GM12872 (cell line): Measurements from ENCODE around the gene PGM1.

Experiments
- TF ChIP-seq, protein P1 (sequence below): IDR thresholded peaks from 3 replicates; pipeline ENCODE4 v1.5.1; 2011; ENCODE audit warnings: low read depth, mild to moderate bottlenecking, low read length, moderate library complexity; ENCODE audit not compliant: insufficient read depth

Gene PGM1

DNA sequence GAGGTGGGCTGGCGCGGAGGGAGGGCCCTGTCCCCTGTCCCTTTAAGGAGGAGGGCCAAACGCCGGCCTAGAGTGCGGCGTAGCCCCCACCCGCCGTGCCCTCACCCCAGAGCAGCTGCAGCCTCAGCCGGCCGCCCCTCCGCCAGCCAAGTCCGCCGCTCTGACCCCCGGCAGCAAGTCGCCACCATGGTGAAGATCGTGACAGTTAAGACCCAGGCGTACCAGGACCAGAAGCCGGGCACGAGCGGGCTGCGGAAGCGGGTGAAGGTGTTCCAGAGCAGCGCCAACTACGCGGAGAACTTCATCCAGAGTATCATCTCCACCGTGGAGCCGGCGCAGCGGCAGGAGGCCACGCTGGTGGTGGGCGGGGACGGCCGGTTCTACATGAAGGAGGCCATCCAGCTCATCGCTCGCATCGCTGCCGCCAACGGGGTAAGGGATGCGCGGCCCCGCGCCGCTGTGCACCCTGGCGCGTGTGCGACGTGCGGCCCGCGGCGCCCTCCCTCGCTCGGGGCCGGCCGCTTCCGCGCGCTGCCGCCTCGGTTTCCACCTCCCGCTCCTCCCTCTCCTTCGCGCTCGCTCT lies at the start of gene PGM1:
TSS of gene PGM1 (plus strand) at position 109 of the 583 bp plus-strand sequence. CDS start at position 187, 78 bp downstream.
- TF ChIP-seq, protein P1, sequence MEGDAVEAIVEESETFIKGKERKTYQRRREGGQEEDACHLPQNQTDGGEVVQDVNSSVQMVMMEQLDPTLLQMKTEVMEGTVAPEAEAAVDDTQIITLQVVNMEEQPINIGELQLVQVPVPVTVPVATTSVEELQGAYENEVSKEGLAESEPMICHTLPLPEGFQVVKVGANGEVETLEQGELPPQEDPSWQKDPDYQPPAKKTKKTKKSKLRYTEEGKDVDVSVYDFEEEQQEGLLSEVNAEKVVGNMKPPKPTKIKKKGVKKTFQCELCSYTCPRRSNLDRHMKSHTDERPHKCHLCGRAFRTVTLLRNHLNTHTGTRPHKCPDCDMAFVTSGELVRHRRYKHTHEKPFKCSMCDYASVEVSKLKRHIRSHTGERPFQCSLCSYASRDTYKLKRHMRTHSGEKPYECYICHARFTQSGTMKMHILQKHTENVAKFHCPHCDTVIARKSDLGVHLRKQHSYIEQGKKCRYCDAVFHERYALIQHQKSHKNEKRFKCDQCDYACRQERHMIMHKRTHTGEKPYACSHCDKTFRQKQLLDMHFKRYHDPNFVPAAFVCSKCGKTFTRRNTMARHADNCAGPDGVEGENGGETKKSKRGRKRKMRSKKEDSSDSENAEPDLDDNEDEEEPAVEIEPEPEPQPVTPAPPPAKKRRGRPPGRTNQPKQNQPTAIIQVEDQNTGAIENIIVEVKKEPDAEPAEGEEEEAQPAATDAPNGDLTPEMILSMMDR = no peak

DNA sequence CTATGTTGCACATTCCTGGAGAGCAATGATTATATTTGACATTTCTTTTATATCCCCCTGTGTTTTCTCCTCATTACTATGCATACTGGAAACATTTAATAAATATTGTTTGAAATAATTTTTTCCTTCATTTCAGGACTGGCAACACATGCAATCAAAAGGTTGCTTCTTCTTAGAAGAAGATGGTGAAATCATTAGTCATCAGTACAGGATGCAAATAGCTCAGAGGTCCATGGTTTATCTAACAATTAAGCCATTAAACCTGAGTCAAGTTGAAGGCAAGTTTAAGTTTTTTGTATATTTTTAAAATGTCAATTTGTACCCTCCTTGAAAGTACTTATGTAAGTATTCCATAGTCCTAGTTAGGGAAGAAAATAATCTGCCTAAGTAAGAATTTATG lies 47.4 kb upstream of the PGM1 start:
- TF ChIP-seq, protein P1 = no peak

DNA sequence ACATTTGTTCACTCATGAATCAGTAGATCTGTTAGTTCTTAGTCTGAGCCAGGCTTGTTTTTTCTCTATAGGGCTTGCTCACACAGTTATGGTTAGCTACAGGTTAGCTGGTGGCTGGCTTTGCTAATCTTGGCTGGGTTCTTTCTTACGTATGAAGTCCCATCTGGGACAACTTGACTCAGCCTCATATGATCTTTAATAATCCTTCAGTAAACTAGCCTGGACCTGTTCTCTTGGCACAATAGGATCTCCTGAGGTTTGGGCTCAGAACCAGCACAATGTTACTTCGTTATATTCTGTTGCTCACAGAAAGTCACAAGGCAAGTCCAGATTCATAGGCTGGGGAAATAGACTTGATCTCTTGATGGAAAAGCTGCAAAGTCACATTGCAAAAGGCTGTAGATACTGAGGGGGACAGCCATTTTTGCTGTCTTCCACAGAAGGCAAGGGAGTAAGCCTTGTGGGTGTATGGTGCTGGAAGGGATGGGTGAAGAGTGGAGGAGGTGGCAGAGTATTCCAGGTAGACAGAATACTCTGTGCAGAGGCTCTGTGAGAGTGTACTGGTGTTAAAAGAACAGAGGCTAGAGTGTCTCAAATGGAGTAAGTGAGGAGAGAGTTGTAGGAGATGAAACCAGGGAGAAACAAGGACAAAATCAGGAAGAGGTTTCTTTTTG lies 45.5 kb upstream of the PGM1 start:
- TF ChIP-seq, protein P1 = no peak

DNA sequence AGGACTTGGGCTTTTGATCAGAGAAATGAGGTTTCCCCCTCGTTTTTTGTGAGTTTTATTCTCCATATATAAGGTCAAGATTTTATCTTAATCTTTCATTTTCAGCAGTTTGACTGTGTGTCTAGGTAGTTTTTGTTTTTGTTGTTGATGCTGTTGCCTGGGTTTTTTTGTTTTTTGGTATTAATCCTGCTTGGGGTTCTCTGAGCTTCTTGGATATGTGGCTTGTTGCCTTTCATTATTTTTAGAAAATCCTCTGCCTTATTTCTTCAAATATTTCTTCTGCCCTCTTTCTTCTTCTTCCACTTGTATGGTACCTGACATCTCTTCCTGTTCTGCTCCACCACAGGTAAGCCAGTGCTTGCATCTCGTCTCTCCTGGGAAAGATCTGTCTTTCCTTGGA lies 44.9 kb upstream of the PGM1 start:
- TF ChIP-seq, protein P1 = no peak

DNA sequence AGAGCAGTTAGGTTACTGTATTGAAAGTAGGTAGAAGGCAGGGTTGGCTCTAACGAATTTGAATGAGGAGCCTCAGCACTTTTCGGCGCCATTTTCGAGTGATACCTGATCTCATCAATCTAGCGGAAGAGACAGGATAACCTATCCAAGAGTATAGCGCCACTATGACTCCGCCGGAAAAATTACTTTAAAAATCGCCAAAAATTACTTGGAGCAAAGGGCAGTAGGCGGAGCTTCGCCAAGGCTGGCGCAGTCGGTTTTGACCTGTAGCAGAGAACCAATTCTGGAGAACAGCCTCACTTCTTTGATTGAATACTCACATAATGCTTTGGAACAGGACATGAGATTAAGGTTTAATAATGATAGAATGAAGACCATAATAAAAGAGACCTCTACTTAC lies 44.3 kb upstream of the PGM1 start:
- TF ChIP-seq, protein P1 = no peak

DNA sequence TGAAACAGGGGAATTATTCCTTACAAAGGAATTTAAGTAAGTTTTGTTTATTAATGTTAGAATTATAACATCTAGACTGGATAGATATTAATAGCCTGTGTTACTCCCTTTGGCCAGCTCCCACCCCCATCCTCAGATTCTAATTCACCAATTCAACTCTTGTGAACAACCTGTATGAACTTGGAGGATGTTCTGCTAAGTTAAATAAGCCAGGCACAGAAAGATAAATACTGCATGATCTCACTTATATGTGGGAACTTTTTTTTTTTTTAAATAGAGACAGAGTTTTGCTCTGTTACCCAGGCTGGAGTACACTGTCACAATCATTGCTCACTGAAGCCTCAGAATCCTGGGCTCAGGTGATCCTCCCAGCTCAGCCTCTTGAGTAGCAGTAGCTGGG lies 37.7 kb upstream of the PGM1 start:
- TF ChIP-seq, protein P1 = no peak

DNA sequence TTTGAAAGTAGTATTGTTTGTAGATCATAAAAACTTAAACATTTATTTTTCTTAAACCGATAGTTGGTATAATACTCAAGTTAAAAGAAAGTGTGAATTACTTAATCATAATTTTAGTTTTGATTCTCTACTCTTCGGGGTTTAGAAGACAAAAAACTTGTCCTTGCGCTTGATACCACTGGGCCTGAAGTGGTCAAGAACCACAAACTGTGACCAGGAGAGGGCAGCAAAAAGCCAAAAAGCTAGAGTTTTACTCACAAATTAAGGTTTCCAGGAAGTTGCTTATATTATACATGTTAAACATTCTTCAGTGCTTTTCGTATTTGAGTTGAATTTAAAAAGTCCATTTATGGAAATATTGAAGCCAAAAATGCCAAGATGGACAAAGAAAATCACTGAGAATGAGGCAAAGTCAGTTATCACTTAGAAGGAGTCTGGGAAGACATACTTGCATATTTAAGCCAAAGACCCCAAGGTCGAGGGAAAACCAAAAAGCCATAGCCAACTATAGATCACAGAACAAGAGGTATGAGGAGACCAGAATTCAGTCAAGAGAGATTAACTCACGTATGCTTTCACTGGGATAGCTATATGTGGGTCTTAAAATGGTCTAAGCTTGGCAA lies 35.7 kb upstream of the PGM1 start:
- TF ChIP-seq, protein P1 = peak; percentile 49; the same call in 1 of the 3 replicates
